GM12892 (cell line): ENCODE measurements around the gene DUOXA2.

Experiments used
- POLR2A ChIP-seq: IDR thresholded peaks from 2 replicates; pipeline ENCODE4 v1.6.1; 2011; ENCODE audit warnings: low read depth, low read length, control low read depth
- POLR2AphosphoS5 ChIP-seq: IDR thresholded peaks from 2 replicates; pipeline ENCODE4 v1.6.1; 2011; ENCODE audit warnings: low read depth, low read length, control low read depth
- TAF1 ChIP-seq: IDR thresholded peaks from 2 replicates; pipeline ENCODE4 v1.6.1; 2011; ENCODE audit warnings: low read depth, mild to moderate bottlenecking, control low read depth, low read length, borderline replicate concordance

GRCh38 chr15:45138814-45139765 is 25.0 kb downstream of the DUOXA2 start:
- TF ChIP-seq POLR2AphosphoS5, result no peak
- TF ChIP-seq POLR2A, result no peak
- no peak for TF ChIP-seq TAF1
